Left ventricle myocardium inferior (tissue), 1 donor: ENCODE data around the gene COMT. TPM values are rescaled to one million over a fixed set of nuclear protein-coding genes. Genes with fewer than 3 reads are reported as not detected.
A peak's percentile ranks its signal among the peaks of the same experiment; 100 is the strongest.
"Not testable (repeated sequence)": the region's sequence is repeated elsewhere in the genome, so short reads cannot be mapped to it uniquely, and the experiment has no call there.

Experiments used
- DNase-seq: peaks from one replicate; pipeline ENCODE4 v3.0.0-alpha.2; 2020
- H3K27ac ChIP-seq: fragments of 200-600 bp; replicated peaks from 2 replicates; pipeline ENCODE4 v1.8.0; 2021
- H3K27me3 ChIP-seq: fragments of 200-600 bp; 2 replicates; pipeline ENCODE4 v1.8.0; 2021; ENCODE audit warnings: low read depth
- H3K36me3 ChIP-seq: fragments of 200-600 bp; 2 replicates; pipeline ENCODE4 v1.8.0; 2021
- H3K4me1 ChIP-seq: fragments of 200-600 bp; 2 replicates; pipeline ENCODE4 v1.8.0; 2021
- H3K4me3 ChIP-seq: fragments of 200-600 bp; 2 replicates; pipeline ENCODE4 v1.8.0; 2021; ENCODE audit warnings: mild to moderate bottlenecking, moderate library complexity
- H3K9me3 ChIP-seq: fragments of 200-600 bp; replicated peaks from 2 replicates; pipeline ENCODE4 v1.8.0; 2021
- CTCF ChIP-seq: fragments of 200-600 bp; IDR thresholded peaks from 2 replicates; pipeline ENCODE4 v1.8.0; 2021; ENCODE audit warnings: antibody characterized with exemption, mild to moderate bottlenecking, borderline replicate concordance
- intact Hi-C: fragments of 100-400 bp; cut with micrococcal nuclease; formaldehyde crosslinking; loops from one replicate; pipeline ENCODE4 v1.11.0; 2022
- total RNA-seq: library from RNA; stranded (reverse); fragmentation: NEBNext Ultra II Directional; extraction: Animal tissue kit (Norgen Biotek cat#: 25700); gene quantifications from one replicate; pipeline ENCODE4 v1.2.1, GENCODE V29; 2021
- donor health status: DM: no; HTN: yes; CAD: no; lungs with severe emphysema.

Gene COMT
- total RNA-seq, 1 donor from 2014 or later, result 81.5 TPM

GRCh38 chr22:19933341-19934241 is 8.0 kb upstream of the COMT start:
- Histone ChIP-seq H3K9me3 (peaks cover 12% of the 10 kb centered on the region), H3K36me3 (peaks cover 24% of the 10 kb centered on the region), H3K4me3 (no peak overlapping the region), H3K27me3 (no peaks in the 10 kb centered on the region), H3K4me1 (no peaks in the 10 kb centered on the region), H3K27ac (no peak overlapping the region)
- intact Hi-C loops, result no loop called here
- DNase-seq, result no peak
- no peak for TF ChIP-seq CTCF

GRCh38 chr22:19935123-19935718 is 6.4 kb upstream of the COMT start:
- H3K27ac ChIP-seq, H3K4me1 ChIP-seq, H3K4me3 ChIP-seq, H3K27me3 ChIP-seq, intact Hi-C loops, DNase-seq: not testable (repeated sequence)
- Histone ChIP-seq H3K9me3 (peaks cover 12% of the 10 kb centered on the region), H3K36me3 (peaks cover 24% of the 10 kb centered on the region)

GRCh38 chr22:19936513-19936912 is 5.1 kb upstream of the COMT start:
- TF ChIP-seq CTCF, result no peak
- no peak for DNase-seq
- Histone ChIP-seq H3K4me3 (no peak overlapping the region), H3K27me3 (no peaks in the 10 kb centered on the region), H3K4me1 (peaks cover 10% of the 10 kb centered on the region), H3K27ac (no peak overlapping the region), H3K9me3 (peaks cover 12% of the 10 kb centered on the region), H3K36me3 (peaks cover 19% of the 10 kb centered on the region)
- intact Hi-C loops, result no loop called here

- peaks cover 12% of the 10 kb centered on the region for H3K9me3 ChIP-seq
- H3K27me3 ChIP-seq, result no peaks in the 10 kb centered on the region
- peaks cover 24% of the 10 kb centered on the region for H3K4me1 ChIP-seq
- no peak for DNase-seq
- H3K36me3 ChIP-seq, result peaks cover 19% of the 10 kb centered on the region
- TF ChIP-seq CTCF, result no peak
- H3K4me3 ChIP-seq, result no peak overlapping the region
- intact Hi-C loops, result no loop called here
- H3K27ac ChIP-seq, result no peak overlapping the region
These were observed 3.7 kb upstream of the COMT start for GRCh38 chr22:19937616-19938473.

- Histone ChIP-seq H3K9me3 (peaks cover 3% of the 10 kb centered on the region), H3K27me3 (no peaks in the 10 kb centered on the region), H3K4me3 (peak overlapping the region; percentile 89), H3K4me1 (peaks cover 53% of the 10 kb centered on the region), H3K27ac (peak overlapping the region; percentile 95), H3K36me3 (peaks cover 10% of the 10 kb centered on the region)
- intact Hi-C loops, result no loop called here
- DNase-seq, result no peak
- TF ChIP-seq CTCF, result no peak
These were observed 822 bp upstream of the COMT start for GRCh38 chr22:19940536-19941364.
